GM18870 (cell line): ENCODE measurements around the gene CA5A.
"Not testable (repeated sequence)": the region's sequence is repeated elsewhere in the genome, so short reads cannot be mapped to it uniquely, and the experiment has no call there.

Source experiments
- ATAC-seq: cut with Tn5 transposase; IDR thresholded peaks from one replicate; pipeline ENCODE4 v1.9.1; 2021; ENCODE audit warnings: moderate library complexity; ENCODE audit not compliant: unreplicated experiment

Gene CA5A

GRCh38 chr16:87926246-87927194 lies 9.8 kb downstream of the CA5A start:
- no peak for ATAC-seq

- ATAC-seq = no peak
Measured at GRCh38 chr16:87924811-87925670, 11.3 kb downstream of the CA5A start.

GRCh38 chr16:87924041-87924810 lies 12.1 kb downstream of the CA5A start:
- ATAC-seq = no peak

GRCh38 chr16:87922250-87922871 lies 14.0 kb downstream of the CA5A start:
- no peak for ATAC-seq

GRCh38 chr16:87921236-87921773 lies 15.0 kb downstream of the CA5A start:
- no peak for ATAC-seq

GRCh38 chr16:87919681-87919994 lies 16.7 kb downstream of the CA5A start:
- no peak for ATAC-seq

- ATAC-seq = no peak
Measured at GRCh38 chr16:87918866-87919680, 17.3 kb downstream of the CA5A start.

- no peak for ATAC-seq
Measured at GRCh38 chr16:87918338-87918737, 18.0 kb downstream of the CA5A start.

- no peak for ATAC-seq
Measured at GRCh38 chr16:87917503-87917902, 18.8 kb downstream of the CA5A start.

- no peak for ATAC-seq
Measured at GRCh38 chr16:87914812-87915211, 21.5 kb downstream of the CA5A start.

GRCh38 chr16:87914021-87914725 lies 22.2 kb downstream of the CA5A start:
- ATAC-seq = not testable (repeated sequence)

GRCh38 chr16:87912691-87913090 lies 23.6 kb downstream of the CA5A start:
- ATAC-seq = not testable (repeated sequence)

GRCh38 chr16:87911106-87911763 lies 25.1 kb downstream of the CA5A start:
- ATAC-seq = not testable (repeated sequence)

GRCh38 chr16:87909203-87909935 lies 27.0 kb downstream of the CA5A start:
- ATAC-seq = peak; percentile 72

- ATAC-seq = not testable (repeated sequence)
Measured at GRCh38 chr16:87908101-87908500, 28.2 kb downstream of the CA5A start.

- ATAC-seq = not testable (repeated sequence)
Measured at GRCh38 chr16:87905521-87905920, 30.8 kb downstream of the CA5A start.

- ATAC-seq = not testable (repeated sequence)
Measured at GRCh38 chr16:87904963-87905362, 31.4 kb downstream of the CA5A start.

GRCh38 chr16:87900489-87900888 lies 35.8 kb downstream of the CA5A start:
- not testable (repeated sequence) for ATAC-seq
